Measurements from ENCODE around the gene TAMALIN. TPM values are rescaled to one million over a fixed set of nuclear protein-coding genes. Genes with fewer than 3 reads are reported as not detected.
"Not testable (repeated sequence)": the region's sequence is repeated elsewhere in the genome, so short reads cannot be mapped to it uniquely, and the experiment has no call there.

The TAMALIN gene
- total and polyA plus RNA-seq, 4 donors: 7.1 to 129 (median 39.0) TPM

DNA sequence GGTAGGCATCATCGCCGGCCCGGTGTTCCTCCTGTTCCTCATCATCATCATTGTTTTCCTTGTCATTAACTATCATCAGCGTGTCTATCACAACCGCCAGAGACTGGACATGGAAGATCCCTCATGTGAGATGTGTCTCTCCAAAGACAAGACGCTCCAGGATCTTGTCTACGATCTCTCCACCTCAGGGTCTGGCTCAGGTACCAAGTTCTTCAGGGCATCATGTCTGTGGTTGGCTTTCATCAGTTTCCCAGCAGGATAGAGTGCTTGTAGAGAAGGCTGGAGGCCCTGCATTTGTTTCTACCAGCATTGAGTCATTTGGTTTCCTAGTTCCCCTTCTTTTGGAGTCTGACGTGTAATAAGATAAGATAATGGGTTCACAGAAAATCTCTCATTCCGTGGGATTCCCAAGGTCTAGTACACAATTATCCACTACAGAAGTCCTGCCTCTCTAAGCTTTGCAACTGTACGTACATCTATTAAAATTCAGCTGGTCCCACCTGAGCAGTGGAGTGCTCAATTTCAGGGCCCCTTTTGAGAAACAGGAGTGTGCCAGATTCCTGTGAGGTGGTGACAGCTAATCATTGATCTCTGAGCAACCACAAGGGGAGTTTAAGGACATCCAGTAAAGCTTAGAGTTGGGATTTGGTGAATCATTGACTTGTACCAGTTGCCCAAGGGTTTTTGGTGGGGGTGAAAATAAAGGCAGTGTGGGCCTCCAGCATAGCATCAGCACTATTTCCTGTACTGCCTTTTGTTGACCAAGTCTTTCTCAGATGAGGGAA lies 30.2 kb upstream of the TAMALIN start:
- Histone ChIP-seq H3K27ac (ENCODE audit: low read depth in 1 of 2, low read length in 2 of 2) (no peak overlapping the region), H3K4me1 (ENCODE audit: control insufficient read depth in 1 of 2, insufficient read depth in 2 of 2, low read length in 2 of 2) (peaks cover 4 to 12% of the 10 kb centered on the region in 2 donors), H3K27me3 (ENCODE audit: control insufficient read depth in 1 of 2, insufficient read depth in 2 of 2, low read length in 1 of 2) (no peaks in the 10 kb centered on the region), H3K9me3 (ENCODE audit: control insufficient read depth, low read length) (no peaks in the 10 kb centered on the region), H3K36me3 (ENCODE audit: control insufficient read depth in 1 of 2, insufficient read depth in 2 of 2, low read length in 1 of 2) (peaks cover 0 to 5% of the 10 kb centered on the region in 2 donors), H3K4me3 (ENCODE audit: low read length in 2 of 2) (no peak overlapping the region)
- DNase-seq (no peak), ATAC-seq (ENCODE audit: low FRiP score) (no peak)
- intact Hi-C loops (cut with DNase I): no loop called here
- 86 to 90% methylated on average over 10 of the region's 10 CpGs for WGBS, 2 donors

DNA sequence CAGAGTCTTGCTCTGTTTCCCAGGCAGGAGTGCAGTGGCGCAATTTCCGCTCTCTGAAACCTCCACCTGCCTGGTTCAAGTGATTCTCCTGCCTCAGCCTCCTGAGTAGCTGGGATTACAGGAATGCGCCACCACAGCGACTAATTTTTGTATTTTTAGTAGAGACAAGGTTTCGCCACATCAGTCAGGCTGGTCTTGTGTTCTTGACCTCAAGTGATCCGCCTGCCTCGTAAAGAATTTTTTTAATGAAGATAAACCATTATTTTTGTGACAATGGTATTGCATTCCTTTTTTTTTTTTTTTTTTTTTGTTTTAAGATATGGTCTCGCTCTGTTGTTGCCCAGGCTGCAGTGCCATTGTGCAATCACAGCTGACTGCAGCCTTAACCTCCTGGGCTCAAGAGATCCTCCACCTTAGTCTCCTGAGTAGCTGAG lies 29.4 kb upstream of the TAMALIN start:
- no peak for DNase-seq
- no peaks in the 10 kb centered on the region for H3K9me3 ChIP-seq (ENCODE audit: control insufficient read depth, low read length)
- H3K27me3 ChIP-seq (ENCODE audit: control insufficient read depth in 1 of 2, insufficient read depth in 2 of 2, low read length in 1 of 2): no peaks in the 10 kb centered on the region
- no peak for ATAC-seq (ENCODE audit: low FRiP score)
- WGBS, 2 donors: 91 to 93% methylated on average over 8 of the region's 8 CpGs
- peaks cover 0 to 6% of the 10 kb centered on the region in 2 donors for H3K36me3 ChIP-seq (ENCODE audit: control insufficient read depth in 1 of 2, insufficient read depth in 2 of 2, low read length in 1 of 2)
- no peak overlapping the region for H3K27ac ChIP-seq (ENCODE audit: low read depth in 1 of 2, low read length in 2 of 2)
- H3K4me3 ChIP-seq (ENCODE audit: low read length in 2 of 2): no peak overlapping the region
- peaks cover 4 to 9% of the 10 kb centered on the region in 2 donors for H3K4me1 ChIP-seq (ENCODE audit: control insufficient read depth in 1 of 2, insufficient read depth in 2 of 2, low read length in 2 of 2)
- intact Hi-C loops (cut with DNase I): no loop called here

DNA sequence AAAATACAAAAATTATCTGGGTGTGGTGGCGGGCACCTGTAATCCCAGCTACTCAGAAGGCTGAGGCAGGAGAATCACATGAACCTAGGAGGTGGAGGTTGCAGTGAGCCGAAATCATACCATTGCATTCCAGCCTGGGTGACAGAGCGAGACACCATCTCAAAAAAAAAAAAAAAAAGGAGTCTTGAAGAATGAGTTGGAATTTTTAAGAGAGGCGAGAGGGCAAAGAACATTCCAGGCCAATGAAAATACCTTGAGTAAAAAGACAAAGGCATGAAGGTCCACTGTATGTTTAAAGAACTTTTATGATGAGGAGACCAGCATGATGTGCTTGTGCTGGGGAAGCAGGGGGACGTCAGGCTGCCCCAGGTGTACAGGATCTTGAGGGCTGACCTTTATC lies 27.4 kb upstream of the TAMALIN start:
- peaks cover 7 to 13% of the 10 kb centered on the region in 2 donors for H3K36me3 ChIP-seq (ENCODE audit: control insufficient read depth in 1 of 2, insufficient read depth in 2 of 2, low read length in 1 of 2)

DNA sequence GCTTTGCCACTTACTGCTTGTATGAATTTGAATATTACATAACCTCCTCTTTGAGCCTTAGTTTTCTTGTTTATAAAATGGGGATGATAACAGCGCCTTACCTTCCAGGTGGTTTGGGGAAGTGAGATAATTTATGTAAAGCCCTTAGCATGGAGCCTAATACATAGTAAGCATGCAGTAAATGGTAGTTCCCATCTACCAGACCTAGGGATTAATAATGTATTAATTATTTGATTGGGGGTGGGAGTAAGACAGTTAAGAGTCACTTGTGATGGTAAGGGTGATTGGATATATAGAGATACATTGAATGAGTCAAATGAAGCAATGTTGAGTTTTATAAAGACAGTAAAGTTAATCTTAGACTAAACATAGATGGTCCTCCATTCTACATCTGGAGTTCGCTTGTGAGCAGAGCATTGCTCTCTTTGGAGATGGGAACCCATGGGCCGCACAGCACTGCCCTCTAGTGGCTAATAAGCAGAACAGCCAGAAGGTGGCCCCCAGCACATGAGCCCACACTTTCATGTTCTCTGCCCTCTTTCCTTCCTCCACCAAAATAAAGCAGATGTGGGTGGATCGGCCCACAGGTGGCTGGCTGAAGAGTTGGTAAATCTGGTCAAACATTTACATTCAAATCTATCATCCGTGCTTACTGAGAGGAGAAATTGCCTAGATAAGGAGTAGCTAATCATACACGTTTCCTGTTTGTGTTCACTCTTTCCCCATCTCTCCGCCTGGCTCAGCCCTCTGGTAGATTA lies 26.5 kb upstream of the TAMALIN start:
- Histone ChIP-seq H3K9me3 (ENCODE audit: control insufficient read depth, low read length) (peaks cover 1% of the 10 kb centered on the region), H3K4me3 (ENCODE audit: low read length in 2 of 2) (no peak overlapping the region), H3K36me3 (ENCODE audit: control insufficient read depth in 1 of 2, insufficient read depth in 2 of 2, low read length in 1 of 2) (peaks cover 7 to 17% of the 10 kb centered on the region in 2 donors), H3K4me1 (ENCODE audit: control insufficient read depth in 1 of 2, insufficient read depth in 2 of 2, low read length in 2 of 2) (no peaks in the 10 kb centered on the region), H3K27me3 (ENCODE audit: control insufficient read depth in 1 of 2, insufficient read depth in 2 of 2, low read length in 1 of 2) (no peaks in the 10 kb centered on the region), H3K27ac (ENCODE audit: low read depth in 1 of 2, low read length in 2 of 2) (no peak overlapping the region)
- peak in 1 of 2 donors; percentile 56 for DNase-seq
- WGBS, 2 donors: 40 to 42% methylated on average over 7 of the region's 7 CpGs
- peak; percentile 94 for ATAC-seq (ENCODE audit: low FRiP score)
- intact Hi-C loops (cut with DNase I): loop anchor here in 1 of 2 donors (5.0 kb wide), 1 partner anchor 83 kb away; no protein-coding TSS in a partner anchor

More for the DNA sequence above, 27.4 kb upstream of the TAMALIN start:
- H3K9me3 ChIP-seq (ENCODE audit: control insufficient read depth, low read length); H3K27ac ChIP-seq (ENCODE audit: low read depth in 1 of 2, low read length in 2 of 2); ATAC-seq (ENCODE audit: low FRiP score); H3K27me3 ChIP-seq (ENCODE audit: control insufficient read depth in 1 of 2, insufficient read depth in 2 of 2, low read length in 1 of 2); DNase-seq; intact Hi-C loops (cut with DNase I); H3K4me3 ChIP-seq (ENCODE audit: low read length in 2 of 2); H3K4me1 ChIP-seq (ENCODE audit: control insufficient read depth in 1 of 2, insufficient read depth in 2 of 2, low read length in 2 of 2): not testable (repeated sequence)
- WGBS, 2 donors: 64 to 72% methylated on average over 5 of the region's 5 CpGs

DNA sequence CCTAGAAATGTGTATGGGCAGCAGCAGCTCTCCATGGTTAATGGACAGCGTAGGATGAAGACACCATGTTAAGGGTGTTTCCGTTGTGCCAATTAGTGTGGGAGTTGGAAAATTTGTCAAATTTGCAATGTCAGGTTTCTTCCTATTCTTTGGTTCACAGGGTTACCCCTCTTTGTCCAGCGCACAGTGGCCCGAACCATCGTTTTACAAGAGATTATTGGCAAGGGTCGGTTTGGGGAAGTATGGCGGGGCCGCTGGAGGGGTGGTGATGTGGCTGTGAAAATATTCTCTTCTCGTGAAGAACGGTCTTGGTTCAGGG lies 26.0 kb upstream of the TAMALIN start:
- no peak overlapping the region for H3K27ac ChIP-seq (ENCODE audit: low read depth in 1 of 2, low read length in 2 of 2)
- no peaks in the 10 kb centered on the region for H3K27me3 ChIP-seq (ENCODE audit: control insufficient read depth in 1 of 2, insufficient read depth in 2 of 2, low read length in 1 of 2)
- 87 to 90% methylated on average over 10 of the region's 10 CpGs for WGBS, 2 donors
- no peak for DNase-seq
- peaks cover 9 to 17% of the 10 kb centered on the region in 2 donors for H3K36me3 ChIP-seq (ENCODE audit: control insufficient read depth in 1 of 2, insufficient read depth in 2 of 2, low read length in 1 of 2)
- intact Hi-C loops (cut with DNase I): loop anchor here in 1 of 2 donors (5.0 kb wide), 1 partner anchor 83 kb away; no protein-coding TSS in a partner anchor
- H3K4me3 ChIP-seq (ENCODE audit: low read length in 2 of 2): no peak overlapping the region
- H3K9me3 ChIP-seq (ENCODE audit: control insufficient read depth, low read length): peaks cover 1% of the 10 kb centered on the region
- no peaks in the 10 kb centered on the region for H3K4me1 ChIP-seq (ENCODE audit: control insufficient read depth in 1 of 2, insufficient read depth in 2 of 2, low read length in 2 of 2)
- no peak for ATAC-seq (ENCODE audit: low FRiP score)

DNA sequence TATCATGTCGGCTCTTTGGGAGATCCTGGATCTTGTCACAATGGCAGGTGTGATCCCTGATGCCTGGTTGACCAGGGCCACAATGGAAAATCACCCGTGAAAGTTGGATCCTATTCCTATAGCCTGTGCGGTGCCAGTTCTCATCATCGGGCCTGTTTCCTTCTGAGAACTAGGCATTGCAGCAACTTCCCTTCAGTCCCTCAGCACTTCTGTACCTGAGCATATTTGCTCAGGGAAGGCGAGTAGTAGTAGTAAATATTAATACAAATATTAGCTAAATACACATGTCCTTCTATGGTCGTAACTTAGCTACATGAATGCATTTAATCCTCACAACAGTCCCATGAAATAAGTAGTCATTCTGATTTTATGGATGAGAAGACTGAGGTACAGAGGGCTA lies 22.1 kb upstream of the TAMALIN start:
- peaks cover 1% of the 10 kb centered on the region for H3K9me3 ChIP-seq (ENCODE audit: control insufficient read depth, low read length)
- intact Hi-C loops (cut with DNase I): loop anchor here in 1 of 2 donors (5.0 kb wide), 1 partner anchor 87 kb away; no protein-coding TSS in a partner anchor
- ATAC-seq (ENCODE audit: low FRiP score) (no peak), DNase-seq (no peak)
- H3K27me3 ChIP-seq (ENCODE audit: control insufficient read depth in 1 of 2, insufficient read depth in 2 of 2, low read length in 1 of 2): no peaks in the 10 kb centered on the region
- H3K27ac ChIP-seq (ENCODE audit: low read depth in 1 of 2, low read length in 2 of 2): no peak overlapping the region
- no peaks in the 10 kb centered on the region for H3K4me1 ChIP-seq (ENCODE audit: control insufficient read depth in 1 of 2, insufficient read depth in 2 of 2, low read length in 2 of 2)
- WGBS, 2 donors: 84 to 86% methylated on average over 6 of the region's 6 CpGs
- peaks cover 14 to 18% of the 10 kb centered on the region in 2 donors for H3K36me3 ChIP-seq (ENCODE audit: control insufficient read depth in 1 of 2, insufficient read depth in 2 of 2, low read length in 1 of 2)
- no peak overlapping the region for H3K4me3 ChIP-seq (ENCODE audit: low read length in 2 of 2)

DNA sequence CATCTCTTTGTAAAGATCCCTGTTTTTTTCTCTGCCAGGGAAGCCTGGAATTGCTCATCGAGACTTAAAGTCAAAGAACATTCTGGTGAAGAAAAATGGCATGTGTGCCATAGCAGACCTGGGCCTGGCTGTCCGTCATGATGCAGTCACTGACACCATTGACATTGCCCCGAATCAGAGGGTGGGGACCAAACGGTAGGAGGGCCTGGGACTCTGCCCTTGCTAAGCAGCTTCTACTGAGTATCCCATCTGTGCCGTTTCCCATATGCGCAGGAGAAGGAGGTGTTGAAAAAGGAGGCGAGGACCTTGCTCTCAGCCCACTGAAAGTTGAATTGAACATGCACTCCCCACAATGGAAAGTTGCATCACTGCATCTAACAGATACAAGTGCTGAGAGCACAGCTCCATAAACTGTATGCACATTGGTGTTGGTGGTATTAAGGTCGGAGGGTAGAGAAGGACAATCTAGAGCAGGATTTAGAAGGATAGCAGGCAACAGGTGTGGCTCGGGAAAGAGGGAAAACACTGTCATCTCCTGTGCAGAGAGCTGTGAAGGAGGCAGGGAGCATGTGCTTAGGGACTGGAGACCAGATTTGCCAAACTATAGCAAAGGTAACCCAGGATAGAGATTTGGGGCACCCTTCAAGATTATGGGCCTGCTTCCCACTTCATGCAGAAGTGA lies 21.5 kb upstream of the TAMALIN start:
- Histone ChIP-seq H3K27ac (ENCODE audit: low read depth in 1 of 2, low read length in 2 of 2) (no peak overlapping the region), H3K36me3 (ENCODE audit: control insufficient read depth in 1 of 2, insufficient read depth in 2 of 2, low read length in 1 of 2) (peaks cover 14 to 18% of the 10 kb centered on the region in 2 donors), H3K9me3 (ENCODE audit: control insufficient read depth, low read length) (peaks cover 1% of the 10 kb centered on the region), H3K4me3 (ENCODE audit: low read length in 2 of 2) (no peak overlapping the region), H3K27me3 (ENCODE audit: control insufficient read depth in 1 of 2, insufficient read depth in 2 of 2, low read length in 1 of 2) (no peaks in the 10 kb centered on the region), H3K4me1 (ENCODE audit: control insufficient read depth in 1 of 2, insufficient read depth in 2 of 2, low read length in 2 of 2) (no peaks in the 10 kb centered on the region)
- WGBS, 2 donors: 86 to 89% methylated on average over 9 of the region's 9 CpGs
- intact Hi-C loops (cut with DNase I): no loop called here
- ATAC-seq (ENCODE audit: low FRiP score) (no peak), DNase-seq (no peak)

DNA sequence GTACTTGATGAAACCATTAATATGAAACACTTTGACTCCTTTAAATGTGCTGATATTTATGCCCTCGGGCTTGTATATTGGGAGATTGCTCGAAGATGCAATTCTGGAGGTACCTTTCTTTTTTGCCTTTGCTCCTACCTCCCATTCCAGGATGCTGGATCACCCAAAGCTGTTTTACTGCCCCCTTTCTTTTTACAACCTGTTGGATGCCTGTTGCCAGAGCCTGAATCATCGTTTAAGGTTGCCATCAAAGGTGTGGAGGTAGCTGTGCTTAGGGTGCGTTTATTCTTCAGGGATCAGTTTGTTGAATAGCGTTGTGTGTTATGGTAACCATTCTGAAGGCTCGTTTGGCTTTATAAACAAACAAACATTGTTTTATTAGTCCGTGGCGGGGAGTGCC lies 19.9 kb upstream of the TAMALIN start:
- no peak for DNase-seq
- Histone ChIP-seq H3K27ac (ENCODE audit: low read depth in 1 of 2, low read length in 2 of 2) (no peak overlapping the region), H3K4me3 (ENCODE audit: low read length in 2 of 2) (no peak overlapping the region), H3K4me1 (ENCODE audit: control insufficient read depth in 1 of 2, insufficient read depth in 2 of 2, low read length in 2 of 2) (no peaks in the 10 kb centered on the region), H3K27me3 (ENCODE audit: control insufficient read depth in 1 of 2, insufficient read depth in 2 of 2, low read length in 1 of 2) (no peaks in the 10 kb centered on the region), H3K9me3 (ENCODE audit: control insufficient read depth, low read length) (peaks cover 1% of the 10 kb centered on the region), H3K36me3 (ENCODE audit: control insufficient read depth in 1 of 2, insufficient read depth in 2 of 2, low read length in 1 of 2) (peaks cover 14 to 18% of the 10 kb centered on the region in 2 donors)
- intact Hi-C loops (cut with DNase I): no loop called here
- WGBS, 2 donors: 67 to 77% methylated on average over 8 of the region's 8 CpGs
- ATAC-seq (ENCODE audit: low FRiP score): no peak
